Measurements from ENCODE around the gene RTN4R.

- TF ChIP-seq CTCF (IDR thresholded peaks at IDR 0.05; ENCODE audit: borderline replicate concordance, extremely low read depth, low read length, poor library complexity, severe bottlenecking) (no peak), EZH2 (IDR thresholded peaks at IDR 0.05; ENCODE audit: borderline replicate concordance, low read depth, low read length, severe bottlenecking) (no peak)
These were observed 55.9 kb downstream of the RTN4R start for GRCh38 chr22:20211997-20212753.

Data from DND-41 (cell line).